Karpas-422 (cell line): ENCODE data around the gene MPEG1. TPM values are rescaled to one million over a fixed set of nuclear protein-coding genes. Genes with fewer than 3 reads are reported as not detected.

Source experiments
- DNase-seq: peaks from one replicate; pipeline ENCODE4 v3.0.0-alpha.2; 2015
- H2AFZ ChIP-seq: fragments of 200-600 bp; sonication (generic); 2 replicates; pipeline ENCODE4 v1.6.1; 2014; ENCODE audit warnings: antibody characterized with exemption, low read length, mixed read lengths
- H3K27ac ChIP-seq: fragments of 200-600 bp; sonication (generic); 2 replicates; pipeline ENCODE4 v1.5.1; 2014; ENCODE audit warnings: mild to moderate bottlenecking, low read length, moderate library complexity
- H3K27me3 ChIP-seq: fragments of 200-600 bp; sonication (generic); 2 replicates; pipeline ENCODE4 v1.6.1; 2014; ENCODE audit warnings: low read length, mixed read lengths
- H3K36me3 ChIP-seq: fragments of 200-600 bp; sonication (generic); 2 replicates; pipeline ENCODE4 v1.6.1; 2014; ENCODE audit warnings: low read length, mixed read lengths; ENCODE audit not compliant: insufficient read depth
- H3K4me1 ChIP-seq: fragments of 200-600 bp; sonication (generic); 2 replicates; pipeline ENCODE4 v1.6.1; 2014; ENCODE audit warnings: mild to moderate bottlenecking, low read length, mixed read lengths
- H3K4me2 ChIP-seq: fragments of 200-600 bp; sonication (generic); 2 replicates; pipeline ENCODE4 v1.6.1; 2014; ENCODE audit warnings: low read length, low read depth, mild to moderate bottlenecking; ENCODE audit not compliant: poor library complexity, severe bottlenecking
- H3K4me3 ChIP-seq: fragments of 200-600 bp; sonication (generic); 2 replicates; pipeline ENCODE4 v1.5.1; 2014; ENCODE audit warnings: mild to moderate bottlenecking, antibody characterized with exemption, low read length, mixed read lengths
- H3K79me2 ChIP-seq: fragments of 200-600 bp; sonication (generic); 2 replicates; pipeline ENCODE4 v1.6.1; 2014; ENCODE audit warnings: mild to moderate bottlenecking, low read length, mixed read lengths
- H3K9ac ChIP-seq: fragments of 200-600 bp; sonication (generic); 2 replicates; pipeline ENCODE4 v1.6.0; 2014; ENCODE audit warnings: low read length
- H3K9me2 ChIP-seq: fragments of 200-600 bp; sonication (generic), shearing (Covaris generic); replicated peaks from 2 replicates; pipeline ENCODE4 v1.6.0; 2014; ENCODE audit warnings: mild to moderate bottlenecking, low read length, moderate library complexity; ENCODE audit not compliant: insufficient read depth
- H3K9me3 ChIP-seq: fragments of 300-700, 200-600 bp; sonication (generic); 2 replicates; pipeline ENCODE4 v1.6.1; 2014; ENCODE audit warnings: low read length, mixed read lengths
- H4K20me1 ChIP-seq: fragments of 200-600 bp; sonication (generic); 2 replicates; pipeline ENCODE4 v1.6.1; 2014; ENCODE audit warnings: mild to moderate bottlenecking, antibody characterized with exemption, low read length, low read depth; ENCODE audit not compliant: insufficient read depth
- total RNA-seq: library from RNA; depleted of rRNA; stranded (reverse); fragments of >200 nt; shearing (Covaris generic); gene quantifications from 2 replicates; pipeline ENCODE4 v1.2.3, GENCODE V29; 2014; ENCODE audit warnings: low replicate concordance

The MPEG1 gene
- total RNA-seq, 1 experiment from 2014 or later: 80.0 TPM

- H3K36me3 ChIP-seq: no peaks in the 10 kb centered on the region
- H3K9ac ChIP-seq: peak overlapping the region; percentile 55
- no peaks in the 10 kb centered on the region for H3K27me3 ChIP-seq
- peak overlapping the region; percentile 60 for H3K4me2 ChIP-seq
- H2AFZ ChIP-seq: no peak overlapping the region
- no peaks in the 10 kb centered on the region for H3K9me3 ChIP-seq
- H3K27ac ChIP-seq: peak overlapping the region; percentile 80
- peak overlapping the region; percentile 56 for H3K4me3 ChIP-seq
- H4K20me1 ChIP-seq: no peaks in the 10 kb centered on the region
- no peaks in the 10 kb centered on the region for H3K9me2 ChIP-seq
- H3K4me1 ChIP-seq: peaks cover 99% of the 10 kb centered on the region
- H3K79me2 ChIP-seq: no peaks in the 10 kb centered on the region
- DNase-seq: no peak
Measured at GRCh38 chr11:59212222-59212621, 505 bp downstream of the MPEG1 start.

GRCh38 chr11:59208956-59209355, 3.8 kb downstream of the MPEG1 start:
- Histone ChIP-seq H3K36me3 (no peaks in the 10 kb centered on the region), H3K4me3 (peak overlapping the region; percentile 56; the same call in 1 of the 2 replicates), H3K4me2 (peak overlapping the region; percentile 60), H3K27me3 (no peaks in the 10 kb centered on the region), H3K9me2 (no peaks in the 10 kb centered on the region), H3K9me3 (no peaks in the 10 kb centered on the region), H4K20me1 (no peaks in the 10 kb centered on the region), H3K79me2 (no peaks in the 10 kb centered on the region), H3K27ac (peak overlapping the region; percentile 80), H3K9ac (peak overlapping the region; percentile 55), H3K4me1 (peaks cover 67% of the 10 kb centered on the region), H2AFZ (no peak overlapping the region)
- DNase-seq: peak; percentile 46

GRCh38 chr11:59207988-59208451, 4.7 kb downstream of the MPEG1 start:
- Histone ChIP-seq H3K4me1 (peaks cover 57% of the 10 kb centered on the region), H3K9me2 (no peaks in the 10 kb centered on the region), H3K36me3 (no peaks in the 10 kb centered on the region), H3K9me3 (no peaks in the 10 kb centered on the region), H3K9ac (peak overlapping the region; percentile 38), H3K27me3 (no peaks in the 10 kb centered on the region), H3K4me2 (peak overlapping the region; percentile 60), H3K79me2 (no peaks in the 10 kb centered on the region), H3K4me3 (no peak overlapping the region), H2AFZ (no peak overlapping the region), H4K20me1 (no peaks in the 10 kb centered on the region), H3K27ac (peak overlapping the region; percentile 80)
- DNase-seq: peak; percentile 79

GRCh38 chr11:59206635-59207034, 6.1 kb downstream of the MPEG1 start:
- H3K9me2 ChIP-seq: no peaks in the 10 kb centered on the region
- H3K9me3 ChIP-seq: no peaks in the 10 kb centered on the region
- peaks cover 44% of the 10 kb centered on the region for H3K4me1 ChIP-seq
- H3K36me3 ChIP-seq: no peaks in the 10 kb centered on the region
- H3K79me2 ChIP-seq: no peaks in the 10 kb centered on the region
- peak; percentile 72 for DNase-seq
- H3K9ac ChIP-seq: no peak overlapping the region
- no peaks in the 10 kb centered on the region for H4K20me1 ChIP-seq
- H2AFZ ChIP-seq: no peak overlapping the region
- H3K4me2 ChIP-seq: no peak overlapping the region
- no peaks in the 10 kb centered on the region for H3K27me3 ChIP-seq
- no peak overlapping the region for H3K27ac ChIP-seq
- no peak overlapping the region for H3K4me3 ChIP-seq

- no peak for DNase-seq
Measured at GRCh38 chr11:59205648-59206047, 7.1 kb downstream of the MPEG1 start.

GRCh38 chr11:59204746-59205145, 8.0 kb downstream of the MPEG1 start:
- Histone ChIP-seq H3K4me2 (no peak overlapping the region), H4K20me1 (no peaks in the 10 kb centered on the region), H3K9ac (no peak overlapping the region), H3K36me3 (no peaks in the 10 kb centered on the region), H3K79me2 (no peaks in the 10 kb centered on the region), H3K4me3 (no peak overlapping the region), H2AFZ (no peak overlapping the region), H3K4me1 (peaks cover 25% of the 10 kb centered on the region), H3K9me3 (no peaks in the 10 kb centered on the region), H3K27ac (no peak overlapping the region), H3K27me3 (no peaks in the 10 kb centered on the region), H3K9me2 (no peaks in the 10 kb centered on the region)
- DNase-seq: no peak

More at GRCh38 chr11:59205648-59206047, 7.1 kb downstream of the MPEG1 start:
- Histone ChIP-seq H3K4me1 (peaks cover 34% of the 10 kb centered on the region), H3K9ac (no peak overlapping the region), H4K20me1 (no peaks in the 10 kb centered on the region), H3K9me3 (no peaks in the 10 kb centered on the region), H3K36me3 (no peaks in the 10 kb centered on the region), H3K9me2 (no peaks in the 10 kb centered on the region), H3K27me3 (no peaks in the 10 kb centered on the region), H3K79me2 (no peaks in the 10 kb centered on the region), H2AFZ (no peak overlapping the region), H3K27ac (no peak overlapping the region), H3K4me2 (no peak overlapping the region), H3K4me3 (no peak overlapping the region)

- Histone ChIP-seq H3K4me2 (no peak overlapping the region), H3K27me3 (no peaks in the 10 kb centered on the region), H3K27ac (no peak overlapping the region), H3K9ac (no peak overlapping the region), H3K36me3 (no peaks in the 10 kb centered on the region), H4K20me1 (no peaks in the 10 kb centered on the region), H2AFZ (no peak overlapping the region), H3K4me3 (no peak overlapping the region), H3K79me2 (no peaks in the 10 kb centered on the region), H3K9me2 (no peaks in the 10 kb centered on the region), H3K9me3 (no peaks in the 10 kb centered on the region), H3K4me1 (no peaks in the 10 kb centered on the region)
- DNase-seq: peak; percentile 60
Measured at GRCh38 chr11:59201353-59201752, 11.4 kb downstream of the MPEG1 start.

GRCh38 chr11:59200423-59200746, 12.3 kb downstream of the MPEG1 start:
- no peaks in the 10 kb centered on the region for H4K20me1 ChIP-seq
- no peak overlapping the region for H3K4me3 ChIP-seq
- no peaks in the 10 kb centered on the region for H3K4me1 ChIP-seq
- H3K9ac ChIP-seq: no peak overlapping the region
- no peaks in the 10 kb centered on the region for H3K9me3 ChIP-seq
- no peaks in the 10 kb centered on the region for H3K79me2 ChIP-seq
- H2AFZ ChIP-seq: no peak overlapping the region
- H3K36me3 ChIP-seq: no peaks in the 10 kb centered on the region
- H3K4me2 ChIP-seq: no peak overlapping the region
- H3K9me2 ChIP-seq: no peaks in the 10 kb centered on the region
- H3K27ac ChIP-seq: no peak overlapping the region
- H3K27me3 ChIP-seq: no peaks in the 10 kb centered on the region
- DNase-seq: no peak
